ENCODE data around the gene NME4. TPM values are rescaled to one million over a fixed set of nuclear protein-coding genes. Genes with fewer than 3 reads are reported as not detected.

The NME4 gene
- total and polyA plus RNA-seq, 2 donors (not counting 1 experiment from before 2014, with no cell fraction given), result 48.7 to 61.9 TPM

GRCh38 chr16:424033-424622, 27.1 kb downstream of the NME4 start:
- Histone ChIP-seq H3K27ac (ENCODE audit: low read length in 2 of 2) (no peak overlapping the region), H3K27me3 (replicated peaks in 1 of 4; ENCODE audit: control extremely low read depth in 1 of 4, control insufficient read depth in 3 of 4, insufficient read depth in 4 of 4, low read length in 3 of 4) (peaks cover 0 to 14% (median 2%) of the 10 kb centered on the region in 4 experiments), H3K9me3 (ENCODE audit: control extremely low read depth in 1 of 3, control insufficient read depth in 2 of 3, insufficient read depth in 1 of 3, low read length in 2 of 3) (no peaks in the 10 kb centered on the region), H3K4me1 (ENCODE audit: control insufficient read depth in 2 of 2, insufficient read depth in 2 of 2, low read length in 2 of 2) (peaks cover 16 to 22% of the 10 kb centered on the region in 2 donors), H3K36me3 (replicated peaks in 1 of 2; ENCODE audit: control extremely low read depth in 1 of 2, control insufficient read depth in 1 of 2, extremely low read depth in 1 of 2, insufficient read depth in 2 of 2, low read length in 1 of 2) (no peaks in the 10 kb centered on the region), H3K9ac (ENCODE audit: low read length) (peak overlapping the region; percentile 68), H3K4me3 (ENCODE audit: control extremely low read depth in 1 of 5, extremely low read depth in 1 of 5, insufficient read depth in 1 of 5, low read depth in 2 of 5, low read length in 4 of 5) (peak overlapping the region in 2 of 5 experiments; percentile 52 to 54), H4K20me1 (ENCODE audit: control insufficient read depth, insufficient read depth, low read length, poor library complexity, severe bottlenecking) (peaks cover 11% of the 10 kb centered on the region), H3K79me2 (ENCODE audit: control insufficient read depth, insufficient read depth, low read length) (peaks cover 24% of the 10 kb centered on the region), H2AFZ (ENCODE audit: insufficient read depth, low read depth, low read length, poor library complexity, severe bottlenecking) (peak overlapping the region; percentile 86), H3K4me2 (replicated peaks; ENCODE audit: low read depth, low read length, poor library complexity, severe bottlenecking) (peak overlapping the region; percentile 86)
- H3K4me3 Mint-ChIP-seq, result peak overlapping the region; percentile 93
- no peaks in the 10 kb centered on the region for H3K9me3 Mint-ChIP-seq (ENCODE audit: insufficient read depth)
- H3K4me1 Mint-ChIP-seq, result peaks cover 25% of the 10 kb centered on the region
- ChIA-PET CTCF (interaction anchor here (0.9 to 1.4 kb wide), 2 partner anchors 24 to 189 kb away, joined by 3 read pairs; partner anchors contain the start of gene FAM234A), POLR2A (interaction anchor here (2.8 kb wide), 1 partner anchor 23 kb away, joined by 13 read pairs; the partner anchor contains the start of gene DECR2)
- intact Hi-C loops (cut with micrococcal nuclease), result no loop called here
- ATAC-seq (ENCODE audit: low read depth) (no peak), DNase-seq (no peak)
- 81% methylated on average over 18 of the region's 20 CpGs for WGBS (ENCODE audit: insufficient coverage)
- TF ChIP-seq EZH2 (IDR thresholded peaks at IDR 0.05; ENCODE audit: borderline replicate concordance, insufficient read depth, low read depth, low read length, poor library complexity, severe bottlenecking), result no peak
- TF ChIP-seq, protein P1, sequence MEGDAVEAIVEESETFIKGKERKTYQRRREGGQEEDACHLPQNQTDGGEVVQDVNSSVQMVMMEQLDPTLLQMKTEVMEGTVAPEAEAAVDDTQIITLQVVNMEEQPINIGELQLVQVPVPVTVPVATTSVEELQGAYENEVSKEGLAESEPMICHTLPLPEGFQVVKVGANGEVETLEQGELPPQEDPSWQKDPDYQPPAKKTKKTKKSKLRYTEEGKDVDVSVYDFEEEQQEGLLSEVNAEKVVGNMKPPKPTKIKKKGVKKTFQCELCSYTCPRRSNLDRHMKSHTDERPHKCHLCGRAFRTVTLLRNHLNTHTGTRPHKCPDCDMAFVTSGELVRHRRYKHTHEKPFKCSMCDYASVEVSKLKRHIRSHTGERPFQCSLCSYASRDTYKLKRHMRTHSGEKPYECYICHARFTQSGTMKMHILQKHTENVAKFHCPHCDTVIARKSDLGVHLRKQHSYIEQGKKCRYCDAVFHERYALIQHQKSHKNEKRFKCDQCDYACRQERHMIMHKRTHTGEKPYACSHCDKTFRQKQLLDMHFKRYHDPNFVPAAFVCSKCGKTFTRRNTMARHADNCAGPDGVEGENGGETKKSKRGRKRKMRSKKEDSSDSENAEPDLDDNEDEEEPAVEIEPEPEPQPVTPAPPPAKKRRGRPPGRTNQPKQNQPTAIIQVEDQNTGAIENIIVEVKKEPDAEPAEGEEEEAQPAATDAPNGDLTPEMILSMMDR (IDR thresholded peaks at IDR 0.05), result no peak
- H3K27me3 Mint-ChIP-seq, result peaks cover 9% of the 10 kb centered on the region
- H3K27ac Mint-ChIP-seq, result peak overlapping the region; percentile 37

DNA sequence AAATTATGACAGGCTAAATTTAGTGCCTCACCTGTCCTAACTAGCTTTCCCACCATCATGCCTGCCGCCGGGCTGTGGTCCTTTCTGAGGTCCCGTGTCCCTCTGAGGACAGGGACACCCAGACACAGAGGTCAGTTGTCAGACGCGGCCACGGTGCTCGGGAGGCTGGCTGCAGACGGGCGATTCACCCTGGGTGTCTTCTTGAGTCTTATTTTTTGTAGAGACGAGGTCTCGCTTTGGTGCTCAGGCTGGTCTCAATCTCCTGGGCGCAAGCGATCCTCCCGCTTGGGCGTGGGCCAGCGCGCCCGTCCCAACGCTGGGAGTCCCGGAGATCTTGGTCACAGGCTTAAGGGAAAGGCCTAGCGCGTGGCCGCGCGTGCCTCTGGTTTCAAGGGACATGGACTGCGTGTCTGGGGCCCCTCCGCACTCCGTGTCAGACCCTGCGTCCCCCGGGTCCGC, 27.7 kb downstream of the NME4 start:
- H3K4me3 ChIP-seq (ENCODE audit: control extremely low read depth in 1 of 5, extremely low read depth in 1 of 5, insufficient read depth in 1 of 5, low read depth in 2 of 5, low read length in 4 of 5), result peak overlapping the region in 4 of 5 experiments; percentile 52 to 71 (median 62)
- Mint-ChIP-seq H3K9me3 (ENCODE audit: insufficient read depth) (no peaks in the 10 kb centered on the region), H3K27me3 (peaks cover 9% of the 10 kb centered on the region), H3K4me1 (peaks cover 25% of the 10 kb centered on the region), H3K27ac (peak overlapping the region; percentile 37), H3K4me3 (peak overlapping the region; percentile 93)
- peaks cover 0 to 14% (median 2%) of the 10 kb centered on the region in 4 experiments for H3K27me3 ChIP-seq (replicated peaks in 1 of 4; ENCODE audit: control extremely low read depth in 1 of 4, control insufficient read depth in 3 of 4, insufficient read depth in 4 of 4, low read length in 3 of 4)
- TF ChIP-seq, protein P1 (IDR thresholded peaks at IDR 0.05), result no peak
- TF ChIP-seq EZH2 (IDR thresholded peaks at IDR 0.05; ENCODE audit: borderline replicate concordance, insufficient read depth, low read depth, low read length, poor library complexity, severe bottlenecking), result no peak
- H3K27ac ChIP-seq (ENCODE audit: low read length in 2 of 2), result peak overlapping the region in 1 of 2 donors; percentile 92
- peak overlapping the region; percentile 68 for H3K9ac ChIP-seq (ENCODE audit: low read length)
- intact Hi-C loops (cut with micrococcal nuclease), result loop anchor here (1.0 to 5.0 kb wide), 4 partner anchors 23 to 103 kb away; partner anchors contain the start of genes CAPN15, DECR2 and PGAP6
- WGBS (ENCODE audit: insufficient coverage), result 14% methylated on average over 28 of the region's 31 CpGs
- ChIA-PET CTCF (interaction anchor here (0.9 to 1.3 kb wide), 3 partner anchors 23 to 318 kb away, joined by 3 to 4 read pairs (median 3); no protein-coding TSS in a partner anchor), POLR2A (interaction anchor here (2.8 kb wide), 1 partner anchor 23 kb away, joined by 13 read pairs; the partner anchor contains the start of gene DECR2)
- no peak for DNase-seq
- peak overlapping the region; percentile 86 for H2AFZ ChIP-seq (ENCODE audit: insufficient read depth, low read depth, low read length, poor library complexity, severe bottlenecking)
- no peaks in the 10 kb centered on the region for H3K9me3 ChIP-seq (ENCODE audit: control extremely low read depth in 1 of 3, control insufficient read depth in 2 of 3, insufficient read depth in 1 of 3, low read length in 2 of 3)
- no peaks in the 10 kb centered on the region for H3K36me3 ChIP-seq (replicated peaks in 1 of 2; ENCODE audit: control extremely low read depth in 1 of 2, control insufficient read depth in 1 of 2, extremely low read depth in 1 of 2, insufficient read depth in 2 of 2, low read length in 1 of 2)
- peaks cover 16 to 22% of the 10 kb centered on the region in 2 donors for H3K4me1 ChIP-seq (ENCODE audit: control insufficient read depth in 2 of 2, insufficient read depth in 2 of 2, low read length in 2 of 2)
- no peak for ATAC-seq (ENCODE audit: low read depth)
- peaks cover 11% of the 10 kb centered on the region for H4K20me1 ChIP-seq (ENCODE audit: control insufficient read depth, insufficient read depth, low read length, poor library complexity, severe bottlenecking)
- peaks cover 24% of the 10 kb centered on the region for H3K79me2 ChIP-seq (ENCODE audit: control insufficient read depth, insufficient read depth, low read length)
- peak overlapping the region; percentile 86 for H3K4me2 ChIP-seq (replicated peaks; ENCODE audit: low read depth, low read length, poor library complexity, severe bottlenecking)
